ENCODE data around the gene RHBDD3. TPM values are rescaled to one million over a fixed set of nuclear protein-coding genes. Genes with fewer than 3 reads are reported as not detected.
A peak's percentile ranks its signal among the peaks of the same experiment; 100 is the strongest.
"Not testable (repeated sequence)": the region's sequence is repeated elsewhere in the genome, so short reads cannot be mapped to it uniquely, and the experiment has no call there.

RHBDD3 gene
- polyA plus RNA-seq, 4 donors, result 13.6 to 43.1 (median 18.3) TPM

DNA sequence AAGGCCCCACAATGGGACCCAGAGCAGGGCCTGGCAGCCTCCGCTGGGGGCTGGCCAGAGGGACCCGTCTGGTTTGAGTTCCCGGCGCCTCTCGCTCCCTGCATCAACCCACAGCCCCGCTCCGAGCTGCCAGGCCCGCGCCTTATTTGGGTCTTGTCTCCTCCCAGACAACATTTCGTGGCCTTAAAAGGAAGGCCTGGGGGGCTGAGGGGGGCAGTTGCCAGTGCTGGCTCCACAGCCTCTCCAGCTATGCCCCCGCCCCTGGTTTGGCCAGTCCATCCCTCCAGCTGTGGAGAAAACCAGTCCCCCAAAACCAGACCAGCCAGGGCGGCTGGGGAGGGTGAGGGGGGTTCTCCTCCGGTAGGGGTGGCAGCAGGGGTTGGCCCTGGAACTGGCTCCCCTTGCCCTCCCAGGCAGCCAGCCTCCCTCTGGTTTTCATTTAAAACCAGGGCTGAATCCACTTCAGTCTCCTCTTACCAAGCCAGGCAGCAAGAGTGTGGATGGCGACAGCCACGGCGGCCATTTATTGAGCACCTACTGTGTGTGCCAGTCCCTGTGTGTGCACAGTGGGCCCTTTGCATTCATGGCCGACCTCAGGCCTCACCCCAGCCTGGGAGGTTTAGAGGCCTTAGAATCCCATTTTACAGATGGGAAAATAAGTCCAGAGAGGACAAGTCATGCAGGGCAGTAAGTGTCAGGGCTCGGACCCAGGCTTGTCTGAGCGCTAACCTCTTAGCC, 43.5 kb downstream of the RHBDD3 start:
- no peak for DNase-seq
- 75 to 89% (median 86%) methylated on average over 19 of the region's 19 CpGs for WGBS, 3 donors
- Histone ChIP-seq H3K27me3 (ENCODE audit: control insufficient read depth in 3 of 3, insufficient read depth in 3 of 3, low read length in 3 of 3) (no peaks in the 10 kb centered on the region), H3K9me3 (ENCODE audit: control insufficient read depth in 2 of 2, insufficient read depth in 1 of 2, low read depth in 1 of 2, low read length in 1 of 2) (no peaks in the 10 kb centered on the region), H3K4me1 (ENCODE audit: control insufficient read depth in 3 of 3, insufficient read depth in 2 of 3, low read depth in 1 of 3, low read length in 2 of 3) (peaks cover 0 to 11% (median 3%) of the 10 kb centered on the region in 3 donors), H3K4me3 (ENCODE audit: low read depth in 1 of 3, low read length in 3 of 3) (no peak overlapping the region), H3K27ac (ENCODE audit: low read depth in 1 of 3, low read length in 2 of 3) (peak overlapping the region in 2 of 3 donors; percentile 53 to 87), H3K36me3 (ENCODE audit: control insufficient read depth in 3 of 3, insufficient read depth in 2 of 3, low read depth in 1 of 3, low read length in 3 of 3) (peaks cover 0 to 65% (median 0%) of the 10 kb centered on the region in 3 donors)
- no peak for FAIRE-seq

- peak overlapping the region in 2 of 3 donors; percentile 6 to 58 for H3K27ac ChIP-seq (ENCODE audit: low read depth in 1 of 3, low read length in 2 of 3)
- H3K9me3 ChIP-seq (ENCODE audit: control insufficient read depth in 2 of 2, insufficient read depth in 1 of 2, low read depth in 1 of 2, low read length in 1 of 2), result no peaks in the 10 kb centered on the region
- DNase-seq, result no peak
- no peak overlapping the region for H3K4me3 ChIP-seq (ENCODE audit: low read depth in 1 of 3, low read length in 3 of 3)
- H3K4me1 ChIP-seq (ENCODE audit: control insufficient read depth in 3 of 3, insufficient read depth in 2 of 3, low read depth in 1 of 3, low read length in 2 of 3), result peaks cover 0 to 7% (median 3%) of the 10 kb centered on the region in 3 donors
- H3K27me3 ChIP-seq (ENCODE audit: control insufficient read depth in 3 of 3, insufficient read depth in 3 of 3, low read length in 3 of 3), result no peaks in the 10 kb centered on the region
- H3K36me3 ChIP-seq (ENCODE audit: control insufficient read depth in 3 of 3, insufficient read depth in 2 of 3, low read depth in 1 of 3, low read length in 3 of 3), result peaks cover 0 to 83% (median 0%) of the 10 kb centered on the region in 3 donors
- 72 to 76% (median 75%) methylated on average over 14 of the region's 14 CpGs for WGBS, 3 donors
- no peak for FAIRE-seq
These were observed 47.7 kb downstream of the RHBDD3 start for GRCh38 chr22:29219881-29220670.

DNA sequence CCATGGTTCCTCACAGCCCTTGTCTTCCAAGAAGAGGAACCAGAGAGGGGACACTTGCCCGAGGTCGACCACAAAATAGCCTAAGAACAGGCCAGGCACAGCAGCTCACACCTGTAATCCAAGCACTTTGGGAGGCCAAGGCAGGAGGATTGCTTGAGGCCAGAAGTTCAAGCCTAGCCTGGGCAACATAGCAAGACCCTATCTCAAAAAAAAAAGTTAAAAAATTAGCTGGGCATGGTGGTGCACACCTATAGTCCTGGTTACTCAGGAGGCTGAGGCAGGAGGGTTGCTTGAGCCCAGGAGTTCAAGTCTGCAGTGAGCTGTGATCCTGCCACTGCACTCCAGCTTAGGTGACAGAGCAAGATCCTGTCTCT, 48.4 kb downstream of the RHBDD3 start:
- H3K4me3 ChIP-seq (ENCODE audit: low read depth in 1 of 3, low read length in 3 of 3); H3K9me3 ChIP-seq (ENCODE audit: control insufficient read depth in 2 of 2, insufficient read depth in 1 of 2, low read depth in 1 of 2, low read length in 1 of 2); H3K27me3 ChIP-seq (ENCODE audit: control insufficient read depth in 3 of 3, insufficient read depth in 3 of 3, low read length in 3 of 3); H3K27ac ChIP-seq (ENCODE audit: low read depth in 1 of 3, low read length in 2 of 3); H3K4me1 ChIP-seq (ENCODE audit: control insufficient read depth in 3 of 3, insufficient read depth in 2 of 3, low read depth in 1 of 3, low read length in 2 of 3); FAIRE-seq; DNase-seq: not testable (repeated sequence)
- peaks cover 0 to 83% (median 0%) of the 10 kb centered on the region in 3 donors for H3K36me3 ChIP-seq (ENCODE audit: control insufficient read depth in 3 of 3, insufficient read depth in 2 of 3, low read depth in 1 of 3, low read length in 3 of 3)
- WGBS, 3 donors, result 74 to 86% (median 75%) methylated on average over 2 of the region's 2 CpGs

GRCh38 chr22:29218758-29219408, 48.9 kb downstream of the RHBDD3 start:
- H3K27me3 ChIP-seq (ENCODE audit: control insufficient read depth in 3 of 3, insufficient read depth in 3 of 3, low read length in 3 of 3), result no peaks in the 10 kb centered on the region
- peaks cover 0 to 83% (median 0%) of the 10 kb centered on the region in 3 donors for H3K36me3 ChIP-seq (ENCODE audit: control insufficient read depth in 3 of 3, insufficient read depth in 2 of 3, low read depth in 1 of 3, low read length in 3 of 3)
- no peaks in the 10 kb centered on the region for H3K9me3 ChIP-seq (ENCODE audit: control insufficient read depth in 2 of 2, insufficient read depth in 1 of 2, low read depth in 1 of 2, low read length in 1 of 2)
- H3K4me3 ChIP-seq (ENCODE audit: low read depth in 1 of 3, low read length in 3 of 3), result no peak overlapping the region
- DNase-seq (no peak), FAIRE-seq (no peak)
- no peak overlapping the region for H3K27ac ChIP-seq (ENCODE audit: low read depth in 1 of 3, low read length in 2 of 3)
- peaks cover 0 to 1% (median 0%) of the 10 kb centered on the region in 3 donors for H3K4me1 ChIP-seq (ENCODE audit: control insufficient read depth in 3 of 3, insufficient read depth in 2 of 3, low read depth in 1 of 3, low read length in 2 of 3)
- WGBS, 3 donors, result 86 to 93% (median 90%) methylated on average over 11 of the region's 11 CpGs

DNA sequence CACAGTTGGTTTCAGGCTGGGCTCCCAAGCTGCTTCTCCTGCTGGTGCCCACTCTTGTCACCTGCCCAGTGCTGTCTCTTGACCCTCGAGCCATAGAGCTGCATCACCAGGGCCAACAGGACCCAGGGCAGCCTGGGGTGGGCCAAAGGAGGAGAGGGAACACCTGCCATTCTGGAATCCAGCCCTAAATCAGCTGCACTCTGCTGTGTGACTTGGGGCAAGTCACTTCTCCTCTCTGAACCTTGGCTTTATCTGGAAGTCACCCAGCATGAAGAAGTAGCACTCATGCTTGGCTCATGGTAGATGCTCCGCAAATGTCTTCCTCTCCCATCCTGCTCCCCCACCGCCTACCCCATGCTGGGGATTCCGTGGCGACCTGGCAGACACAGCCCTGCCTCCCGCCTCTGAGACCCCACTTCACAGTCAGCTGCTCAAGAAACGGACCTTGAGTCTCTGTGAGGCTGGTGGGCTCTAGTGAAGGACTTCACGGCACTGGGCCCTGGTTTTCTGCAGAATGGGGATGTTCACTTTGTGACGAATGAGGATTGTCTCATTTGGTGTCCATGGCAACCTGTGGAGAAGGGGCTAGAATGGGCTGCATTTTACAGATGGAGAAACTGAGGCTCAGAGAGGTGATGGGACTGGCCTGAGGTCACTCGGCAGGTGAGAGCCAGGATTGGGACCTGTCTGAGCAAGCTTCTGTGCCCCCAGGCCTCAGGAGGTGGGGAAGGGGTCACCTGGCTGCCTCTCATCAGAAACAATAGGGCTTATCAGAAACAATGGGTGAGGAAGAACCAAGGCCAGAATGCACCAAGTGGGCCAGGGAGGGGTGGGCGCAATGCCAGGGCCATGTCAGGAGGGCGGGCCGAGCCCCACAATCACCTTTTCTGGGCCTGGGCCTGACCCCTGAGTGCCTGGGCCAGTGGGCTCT, 49.7 kb downstream of the RHBDD3 start:
- Histone ChIP-seq H3K27me3 (ENCODE audit: control insufficient read depth in 3 of 3, insufficient read depth in 3 of 3, low read length in 3 of 3) (no peaks in the 10 kb centered on the region), H3K4me1 (ENCODE audit: control insufficient read depth in 3 of 3, insufficient read depth in 2 of 3, low read depth in 1 of 3, low read length in 2 of 3) (no peaks in the 10 kb centered on the region), H3K9me3 (ENCODE audit: control insufficient read depth in 2 of 2, insufficient read depth in 1 of 2, low read depth in 1 of 2, low read length in 1 of 2) (no peaks in the 10 kb centered on the region), H3K36me3 (ENCODE audit: control insufficient read depth in 3 of 3, insufficient read depth in 2 of 3, low read depth in 1 of 3, low read length in 3 of 3) (peaks cover 0 to 83% (median 0%) of the 10 kb centered on the region in 3 donors), H3K27ac (ENCODE audit: low read depth in 1 of 3, low read length in 2 of 3) (no peak overlapping the region), H3K4me3 (ENCODE audit: low read depth in 1 of 3, low read length in 3 of 3) (no peak overlapping the region)
- 81 to 84% (median 82%) methylated on average over 13 of the region's 13 CpGs for WGBS, 3 donors
- FAIRE-seq (no peak), DNase-seq (no peak)

- Histone ChIP-seq H3K4me3 (ENCODE audit: low read depth in 1 of 3, low read length in 3 of 3) (no peak overlapping the region), H3K27me3 (ENCODE audit: control insufficient read depth in 3 of 3, insufficient read depth in 3 of 3, low read length in 3 of 3) (no peaks in the 10 kb centered on the region), H3K36me3 (ENCODE audit: control insufficient read depth in 3 of 3, insufficient read depth in 2 of 3, low read depth in 1 of 3, low read length in 3 of 3) (peaks cover 0 to 87% (median 0%) of the 10 kb centered on the region in 3 donors), H3K27ac (ENCODE audit: low read depth in 1 of 3, low read length in 2 of 3) (no peak overlapping the region), H3K4me1 (ENCODE audit: control insufficient read depth in 3 of 3, insufficient read depth in 2 of 3, low read depth in 1 of 3, low read length in 2 of 3) (no peaks in the 10 kb centered on the region), H3K9me3 (ENCODE audit: control insufficient read depth in 2 of 2, insufficient read depth in 1 of 2, low read depth in 1 of 2, low read length in 1 of 2) (no peaks in the 10 kb centered on the region)
- FAIRE-seq (no peak), DNase-seq (peak in 1 of 2 donors; percentile 4)
- WGBS, 3 donors, result 73 to 76% (median 74%) methylated on average over 14 of the region's 14 CpGs
These were observed 50.7 kb downstream of the RHBDD3 start for GRCh38 chr22:29216873-29217666.

GRCh38 chr22:29216011-29216872, 51.5 kb downstream of the RHBDD3 start:
- no peak for FAIRE-seq
- H3K27ac ChIP-seq (ENCODE audit: low read depth in 1 of 3, low read length in 2 of 3), result no peak overlapping the region
- no peak overlapping the region for H3K4me3 ChIP-seq (ENCODE audit: low read depth in 1 of 3, low read length in 3 of 3)
- H3K9me3 ChIP-seq (ENCODE audit: control insufficient read depth in 2 of 2, insufficient read depth in 1 of 2, low read depth in 1 of 2, low read length in 1 of 2), result no peaks in the 10 kb centered on the region
- DNase-seq, result peak in 1 of 2 donors; percentile 0
- no peaks in the 10 kb centered on the region for H3K4me1 ChIP-seq (ENCODE audit: control insufficient read depth in 3 of 3, insufficient read depth in 2 of 3, low read depth in 1 of 3, low read length in 2 of 3)
- H3K36me3 ChIP-seq (ENCODE audit: control insufficient read depth in 3 of 3, insufficient read depth in 2 of 3, low read depth in 1 of 3, low read length in 3 of 3), result peaks cover 0 to 94% (median 0%) of the 10 kb centered on the region in 3 donors
- H3K27me3 ChIP-seq (ENCODE audit: control insufficient read depth in 3 of 3, insufficient read depth in 3 of 3, low read length in 3 of 3), result no peaks in the 10 kb centered on the region
- 82 to 86% (median 86%) methylated on average over 13 to 14 of the region's 14 CpGs for WGBS, 3 donors

Measured in small intestine (tissue), 7 donors.